Measurements from ENCODE around the gene JARID2. TPM values are rescaled to one million over a fixed set of nuclear protein-coding genes. Genes with fewer than 3 reads are reported as not detected.

JARID2 gene
- total RNA-seq, 6 experiments from 2014 or later = 2.5 to 3.9 (median 3.0) TPM

DNA sequence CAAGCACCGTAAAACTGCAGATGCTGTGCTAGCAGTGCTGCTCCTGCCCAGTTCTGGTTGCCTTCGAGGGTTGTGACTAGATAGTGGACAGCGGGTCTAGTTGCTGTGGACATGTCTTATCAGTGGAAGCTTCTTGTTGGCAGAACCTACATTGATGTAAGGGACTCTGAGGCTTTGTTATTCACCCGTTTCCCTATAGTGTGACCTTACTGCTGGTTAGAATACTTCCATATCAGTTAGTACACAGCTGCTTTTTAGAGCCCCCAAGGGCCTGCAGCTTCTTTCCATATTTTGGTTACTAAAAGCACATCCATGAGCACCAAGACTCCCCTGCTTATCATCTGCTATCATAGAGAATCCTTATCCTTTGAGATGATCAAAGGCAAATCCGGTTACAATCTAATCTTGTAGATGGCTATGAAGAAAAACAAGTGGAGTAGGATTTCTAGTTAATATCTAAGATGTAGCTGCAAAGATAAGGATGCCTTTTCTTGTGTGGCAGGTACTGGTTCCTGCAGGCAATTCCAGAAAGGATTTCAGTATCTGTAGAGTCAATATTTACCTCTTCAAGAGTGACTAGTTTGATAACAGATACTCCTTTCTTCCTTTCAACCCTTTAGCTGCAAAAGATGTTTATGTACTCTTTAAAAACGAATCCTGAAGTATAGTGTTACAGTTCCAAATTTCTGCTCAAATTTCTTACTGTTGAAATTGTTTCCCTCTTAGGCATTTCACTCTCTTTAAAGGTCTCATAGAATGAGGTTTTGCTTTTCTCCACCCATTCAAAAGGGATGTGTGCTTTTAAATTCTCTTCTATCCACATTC lies 163.6 kb downstream of the JARID2 start:
- ATAC-seq = no peak
- WGBS (ENCODE audit: insufficient coverage, low coverage, low lambda C conversion rate, missing lambda C conversion rate) = 67% methylated on average over 6 of the region's 6 CpGs
- peaks cover 0 to 2% (median 0%) of the 10 kb centered on the region in 4 donors for H3K4me1 ChIP-seq

DNA sequence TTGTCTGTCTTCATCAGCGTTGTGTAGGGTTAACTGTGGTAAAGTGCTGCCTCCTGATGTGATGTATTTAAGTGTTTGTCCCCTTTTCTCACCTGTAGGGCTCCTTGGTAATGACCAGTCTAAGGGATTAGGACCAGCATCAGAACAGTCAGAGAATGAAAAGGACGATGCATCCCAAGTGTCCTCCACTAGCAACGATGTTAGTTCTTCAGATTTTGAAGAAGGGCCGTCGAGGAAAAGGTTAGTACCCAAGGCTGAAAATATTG lies 164.2 kb downstream of the JARID2 start:
- H3K36me3 ChIP-seq = no peaks in the 10 kb centered on the region
- 79% methylated on average over 2 of the region's 5 CpGs for WGBS (ENCODE audit: insufficient coverage, low coverage, low lambda C conversion rate, missing lambda C conversion rate)
- no peaks in the 10 kb centered on the region for H3K9me3 ChIP-seq
- no peaks in the 10 kb centered on the region for H3K27me3 ChIP-seq
- H3K4me1 ChIP-seq = no peaks in the 10 kb centered on the region
- no peak for DNase-seq
- H3K4me3 ChIP-seq = no peak overlapping the region
- no peak overlapping the region for H3K27ac ChIP-seq
- no peak for TF ChIP-seq POLR2A (IDR thresholded peaks at IDR 0.05)
- TF ChIP-seq, protein P1, sequence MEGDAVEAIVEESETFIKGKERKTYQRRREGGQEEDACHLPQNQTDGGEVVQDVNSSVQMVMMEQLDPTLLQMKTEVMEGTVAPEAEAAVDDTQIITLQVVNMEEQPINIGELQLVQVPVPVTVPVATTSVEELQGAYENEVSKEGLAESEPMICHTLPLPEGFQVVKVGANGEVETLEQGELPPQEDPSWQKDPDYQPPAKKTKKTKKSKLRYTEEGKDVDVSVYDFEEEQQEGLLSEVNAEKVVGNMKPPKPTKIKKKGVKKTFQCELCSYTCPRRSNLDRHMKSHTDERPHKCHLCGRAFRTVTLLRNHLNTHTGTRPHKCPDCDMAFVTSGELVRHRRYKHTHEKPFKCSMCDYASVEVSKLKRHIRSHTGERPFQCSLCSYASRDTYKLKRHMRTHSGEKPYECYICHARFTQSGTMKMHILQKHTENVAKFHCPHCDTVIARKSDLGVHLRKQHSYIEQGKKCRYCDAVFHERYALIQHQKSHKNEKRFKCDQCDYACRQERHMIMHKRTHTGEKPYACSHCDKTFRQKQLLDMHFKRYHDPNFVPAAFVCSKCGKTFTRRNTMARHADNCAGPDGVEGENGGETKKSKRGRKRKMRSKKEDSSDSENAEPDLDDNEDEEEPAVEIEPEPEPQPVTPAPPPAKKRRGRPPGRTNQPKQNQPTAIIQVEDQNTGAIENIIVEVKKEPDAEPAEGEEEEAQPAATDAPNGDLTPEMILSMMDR (IDR thresholded peaks at IDR 0.05) = no peak
- intact Hi-C loops (cut with DNase I) = no loop called here
- ATAC-seq = no peak

More for the DNA sequence above, 163.6 kb downstream of the JARID2 start:
- H3K9me3 ChIP-seq = no peaks in the 10 kb centered on the region
- DNase-seq = no peak
- H3K27me3 ChIP-seq = no peaks in the 10 kb centered on the region
- H3K27ac ChIP-seq = no peak overlapping the region
- TF ChIP-seq, protein P1 (IDR thresholded peaks at IDR 0.05) = no peak
- no peak for TF ChIP-seq POLR2A (IDR thresholded peaks at IDR 0.05)
- no peaks in the 10 kb centered on the region for H3K36me3 ChIP-seq
- H3K4me3 ChIP-seq = no peak overlapping the region
- intact Hi-C loops (cut with DNase I) = no loop called here

DNA sequence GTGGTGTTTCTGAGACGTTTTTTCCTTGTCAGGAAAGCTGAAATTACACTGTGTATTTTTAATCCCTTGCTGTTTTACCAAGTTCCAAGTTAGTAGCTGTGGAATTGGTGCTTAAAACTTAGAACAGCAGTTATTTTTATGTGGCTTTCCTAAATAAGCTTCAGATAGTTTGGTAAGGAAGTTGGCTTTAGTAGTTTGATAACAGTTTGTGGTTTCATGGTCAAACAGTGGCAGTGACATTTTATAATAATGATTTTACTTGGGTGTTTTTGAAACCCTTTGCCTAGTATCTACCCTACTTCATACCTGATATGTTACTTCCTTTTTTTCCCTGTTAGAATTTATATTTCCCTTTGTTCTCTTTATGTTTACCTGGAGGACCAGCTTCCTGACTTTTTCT lies 164.9 kb downstream of the JARID2 start:
- TF ChIP-seq, protein P1 (IDR thresholded peaks at IDR 0.05) = no peak
- TF ChIP-seq POLR2A (IDR thresholded peaks at IDR 0.05) = no peak
- H3K4me3 ChIP-seq = no peak overlapping the region
- intact Hi-C loops (cut with DNase I) = no loop called here
- H3K4me1 ChIP-seq = no peaks in the 10 kb centered on the region
- H3K9me3 ChIP-seq = no peaks in the 10 kb centered on the region
- ATAC-seq (no peak), DNase-seq (no peak)
- no peak overlapping the region for H3K27ac ChIP-seq
- WGBS (ENCODE audit: insufficient coverage, low coverage, low lambda C conversion rate, missing lambda C conversion rate) = 48% methylated on average over 1 of the region's 1 CpG
- no peaks in the 10 kb centered on the region for H3K27me3 ChIP-seq
- no peaks in the 10 kb centered on the region for H3K36me3 ChIP-seq

DNA sequence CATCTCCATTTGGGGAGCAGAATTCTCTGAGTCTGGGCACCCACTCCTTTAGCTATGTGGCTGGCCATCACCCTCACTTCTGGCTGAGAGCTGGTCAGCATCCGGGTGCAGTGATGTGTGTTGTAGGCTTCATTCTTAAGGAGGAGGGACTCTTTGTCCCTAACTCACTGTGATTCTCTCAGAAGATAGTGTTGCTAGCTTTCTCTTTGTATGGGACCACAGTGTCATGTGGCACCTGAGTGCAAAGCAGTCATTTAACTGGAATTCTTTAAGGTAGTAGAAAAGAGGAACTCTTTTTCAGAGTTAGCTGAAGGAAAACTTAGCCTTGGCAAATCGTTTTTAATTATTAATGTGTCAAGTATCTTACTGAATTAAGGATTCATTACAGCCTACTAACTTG lies 165.9 kb downstream of the JARID2 start:
- 48% methylated on average over 2 of the region's 2 CpGs for WGBS (ENCODE audit: insufficient coverage, low coverage, low lambda C conversion rate, missing lambda C conversion rate)
- Histone ChIP-seq H3K4me1 (no peaks in the 10 kb centered on the region), H3K36me3 (no peaks in the 10 kb centered on the region), H3K27ac (no peak overlapping the region), H3K4me3 (no peak overlapping the region), H3K27me3 (no peaks in the 10 kb centered on the region), H3K9me3 (no peaks in the 10 kb centered on the region)
- no peak for TF ChIP-seq POLR2A (IDR thresholded peaks at IDR 0.05)
- TF ChIP-seq, protein P1 (IDR thresholded peaks at IDR 0.05) = no peak
- no peak for ATAC-seq
- no peak for DNase-seq
- intact Hi-C loops (cut with DNase I) = no loop called here
